SK-N-SH (cell line): ENCODE data around the gene WDR26.

ENCODE experiments used
- CTCF ChIP-seq: fragments of 200-600 bp; sonication (generic); IDR thresholded peaks from 2 replicates; pipeline ENCODE4 v1.6.1; 2017; ENCODE audit warnings: antibody characterized with exemption, mild to moderate bottlenecking, moderate library complexity
- ELF1 ChIP-seq: IDR thresholded peaks from 2 replicates; pipeline ENCODE4 v1.4.0; 2012
- JUND ChIP-seq: IDR thresholded peaks from 2 replicates; pipeline ENCODE4 v1.4.0; 2012
- MEF2A ChIP-seq: IDR thresholded peaks from 2 replicates; pipeline ENCODE4 v1.4.0; 2012; ENCODE audit warnings: low read depth, borderline replicate concordance
- PBX3 ChIP-seq: IDR thresholded peaks from 2 replicates; pipeline ENCODE4; 2012
- RAD21 ChIP-seq: IDR thresholded peaks from 2 replicates; pipeline ENCODE4 v1.6.1; 2012; ENCODE audit warnings: mild to moderate bottlenecking, low read length
- REST ChIP-seq: IDR thresholded peaks from 2 replicates; pipeline ENCODE4 v1.6.1; 2012; ENCODE audit warnings: mild to moderate bottlenecking, low read depth, low read length, moderate library complexity
- RXRA ChIP-seq: IDR thresholded peaks from 2 replicates; pipeline ENCODE4 v1.4.0; 2012; ENCODE audit warnings: low read depth, mild to moderate bottlenecking, borderline replicate concordance
- YY1 ChIP-seq: IDR thresholded peaks from 2 replicates; pipeline ENCODE4 v1.4.0; 2012; ENCODE audit warnings: low read depth, mild to moderate bottlenecking

- TF ChIP-seq RAD21 (no peak), YY1 (no peak), PBX3 (no peak), RXRA (no peak), CTCF (no peak), ELF1 (no peak), JUND (no peak), MEF2A (no peak), REST (no peak)
Observed at GRCh38 chr1:224357626-224358124, 76.9 kb downstream of the WDR26 start.
